ENCODE measurements around the gene ZNF662. TPM values are rescaled to one million over a fixed set of nuclear protein-coding genes. Genes with fewer than 3 reads are reported as not detected.
"Not testable (repeated sequence)": the region's sequence is repeated elsewhere in the genome, so short reads cannot be mapped to it uniquely, and the experiment has no call there.

The ZNF662 gene
- total RNA-seq, result 0.63 and 1.5 TPM in 2 replicates

- no peak for DNase-seq (ENCODE audit: extremely low read depth, low read depth, low spot score)
Measured at GRCh38 chr3:42906070-42906847, at the start of gene ZNF662. TSS of gene ZNF662 (plus strand) at chr3:42906142. CDS start at chr3:42908115, 1,973 bp downstream.

- DNase-seq (ENCODE audit: extremely low read depth, low read depth, low spot score), result no peak
Measured at GRCh38 chr3:42856544-42856943, 49.4 kb upstream of the ZNF662 start.

- DNase-seq (ENCODE audit: extremely low read depth, low read depth, low spot score), result no peak
Measured at GRCh38 chr3:42864321-42864950, 41.5 kb upstream of the ZNF662 start.

GRCh38 chr3:42865256-42865655 lies 40.7 kb upstream of the ZNF662 start:
- DNase-seq (ENCODE audit: extremely low read depth, low read depth, low spot score), result no peak

GRCh38 chr3:42867138-42867537 lies 38.8 kb upstream of the ZNF662 start:
- DNase-seq (ENCODE audit: extremely low read depth, low read depth, low spot score), result no peak

- no peak for DNase-seq (ENCODE audit: extremely low read depth, low read depth, low spot score)
Measured at GRCh38 chr3:42868841-42869240, 37.1 kb upstream of the ZNF662 start.

- DNase-seq (ENCODE audit: extremely low read depth, low read depth, low spot score), result no peak
Measured at GRCh38 chr3:42871592-42872196, 34.2 kb upstream of the ZNF662 start.

GRCh38 chr3:42872718-42873117 lies 33.2 kb upstream of the ZNF662 start:
- DNase-seq (ENCODE audit: extremely low read depth, low read depth, low spot score), result no peak

- no peak for DNase-seq (ENCODE audit: extremely low read depth, low read depth, low spot score)
Measured at GRCh38 chr3:42873221-42873982, 32.5 kb upstream of the ZNF662 start.

GRCh38 chr3:42874749-42875148 lies 31.2 kb upstream of the ZNF662 start:
- DNase-seq (ENCODE audit: extremely low read depth, low read depth, low spot score), result no peak

- DNase-seq (ENCODE audit: extremely low read depth, low read depth, low spot score), result no peak
Measured at GRCh38 chr3:42875325-42876151, 30.4 kb upstream of the ZNF662 start, which contains the start of gene CYP8B1. TSS of gene CYP8B1 (minus strand) at chr3:42875879. CDS start at chr3:42875816, 63 bp downstream.

- no peak for DNase-seq (ENCODE audit: extremely low read depth, low read depth, low spot score)
Measured at GRCh38 chr3:42876401-42876800, 29.5 kb upstream of the ZNF662 start.

GRCh38 chr3:42876940-42877720 lies 28.8 kb upstream of the ZNF662 start:
- DNase-seq (ENCODE audit: extremely low read depth, low read depth, low spot score), result no peak

GRCh38 chr3:42877881-42878280 lies 28.1 kb upstream of the ZNF662 start:
- DNase-seq (ENCODE audit: extremely low read depth, low read depth, low spot score), result no peak

- no peak for DNase-seq (ENCODE audit: extremely low read depth, low read depth, low spot score)
Measured at GRCh38 chr3:42880183-42880582, 25.8 kb upstream of the ZNF662 start.

GRCh38 chr3:42880601-42881451 lies 25.1 kb upstream of the ZNF662 start:
- peak; percentile 1 for DNase-seq (ENCODE audit: extremely low read depth, low read depth, low spot score)

GRCh38 chr3:42883251-42883930 lies 22.6 kb upstream of the ZNF662 start:
- DNase-seq (ENCODE audit: extremely low read depth, low read depth, low spot score), result not testable (repeated sequence)

GRCh38 chr3:42884324-42884723 lies 21.6 kb upstream of the ZNF662 start:
- DNase-seq (ENCODE audit: extremely low read depth, low read depth, low spot score), result no peak
